Stomach (tissue), 9 donors: Measurements from ENCODE around the gene TMEM132C. TPM values are rescaled to one million over a fixed set of nuclear protein-coding genes. Genes with fewer than 3 reads are reported as not detected.

Experiments used
- DNase-seq, 2 donors: peaks; one replicate each; pipeline versions ENCODE4 v3.0.0 to v3.0.0-alpha.2; 2013 to 2019
- H3K27ac ChIP-seq, 5 donors: fragments of 200-600 bp in 4 of 5; sonication (generic) in 4 of 5; one replicate each; pipeline ENCODE4 v1.5.1; 2013 to 2019; ENCODE audit warnings: mild to moderate bottlenecking in 1 of 5, moderate library complexity in 1 of 5
- H3K27me3 ChIP-seq, 3 donors: fragments of 200-600 bp; sonication (generic); one replicate each; pipeline ENCODE4 v1.5.1; 2017 to 2019; ENCODE audit warnings: mixed run types in 1 of 3
- H3K36me3 ChIP-seq, 4 donors: fragments of 200-600 bp; sonication (generic); 1 replicate in 3 of 4; 2 replicates in 1 of 4; pipeline ENCODE4 v1.5.1; 2016 to 2019
- H3K4me1 ChIP-seq, 4 donors: fragments of 200-600 bp; sonication (generic); one replicate each; pipeline ENCODE4 v1.5.1; 2016 to 2019
- H3K4me3 ChIP-seq, 4 donors: fragments of 200-600 bp; sonication (generic) in 3 of 4; one replicate each; pipeline ENCODE4 v1.5.1; 2016 to 2019; ENCODE audit warnings: mild to moderate bottlenecking in 1 of 4
- H3K9me3 ChIP-seq, 4 donors: fragments of 200-600 bp; sonication (generic); one replicate each; pipeline ENCODE4 v1.5.1; 2016 to 2019
- CTCF ChIP-seq, 7 experiments: fragments of 450-650 bp in 4 of 7; fragments of 200-600 bp in 3 of 7; sonication (generic) in 3 of 7; IDR thresholded peaks; one replicate each; pipeline ENCODE4 v1.5.1; 2016 to 2019; ENCODE audit warnings: antibody characterized with exemption in 7 of 7, control low read depth in 2 of 7, mild to moderate bottlenecking in 1 of 7
- EP300 ChIP-seq: sonication (generic); formaldehyde crosslinking; IDR thresholded peaks from one replicate; pipeline ENCODE4 v1.6.1; 2017; ENCODE audit warnings: antibody characterized with exemption
- POLR2A ChIP-seq, 4 donors: fragments of 450-650 bp; IDR thresholded peaks; one replicate each; pipeline ENCODE4 v1.6.1; 2016; ENCODE audit warnings: antibody characterized with exemption in 4 of 4, control low read depth in 2 of 4, mild to moderate bottlenecking in 1 of 4, moderate library complexity in 1 of 4
- POLR2AphosphoS5 ChIP-seq, 3 donors: sonication (generic); formaldehyde crosslinking; IDR thresholded peaks; one replicate each; pipeline ENCODE4 v1.6.1; 2016; ENCODE audit warnings: antibody characterized with exemption in 3 of 3
- WGBS, 5 donors: extraction: QIAGEN DNeasy Blood & Tissue Kit in 3 of 5; methylation state at CpG; one replicate each; pipeline versions ENCODE4 v1.1.5 to v1.1.7; 2013 to 2018; 5-methylcytosine and 5-hydroxymethylcytosine counted together
- intact Hi-C: fragments of 100-400 bp; cut with DNase I; formaldehyde crosslinking; loops from one replicate; pipeline ENCODE4 v1.15.1; 2023; ENCODE audit warnings: low total_unique reads
- polyA plus RNA-seq, 3 donors: library from polyadenylated mRNA; stranded (reverse); fragments of 200-250 nt; gene quantifications; one replicate each; pipeline ENCODE4 v1.2.3, GENCODE V29; 2013
- total RNA-seq, 5 donors: library from RNA; depleted of rRNA; stranded (reverse); fragments of >200 nt; gene quantifications; one replicate each; pipeline versions ENCODE4 v1.1.0 to v1.2.3, GENCODE V29; 2014 to 2016
- donor health status: healthy with polysubstance abuse.
- donor health status: Bipolar disorder and iron deficiency.
- donor health status: healthy.

The TMEM132C gene
- total and polyA plus RNA-seq, 8 donors: under 0.01 to 12.8 (median 0.94) TPM

- H3K27me3 ChIP-seq: no peaks in the 10 kb centered on the region
- no peak for DNase-seq
- WGBS, 5 donors: 45 to 50% (median 48%) methylated on average over 20 of the region's 20 CpGs
- peaks cover 3 to 17% (median 11%) of the 10 kb centered on the region in 4 donors for H3K9me3 ChIP-seq
- intact Hi-C loops: no loop called here
- no peak overlapping the region for H3K4me3 ChIP-seq
- no peak overlapping the region for H3K27ac ChIP-seq
- TF ChIP-seq EP300: no peak
- no peak for TF ChIP-seq CTCF (IDR thresholded peaks at IDR 0.05)
- TF ChIP-seq POLR2A (IDR thresholded peaks at IDR 0.05): no peak
- TF ChIP-seq POLR2AphosphoS5 (IDR thresholded peaks at IDR 0.05): no peak
- no peaks in the 10 kb centered on the region for H3K36me3 ChIP-seq
- no peaks in the 10 kb centered on the region for H3K4me1 ChIP-seq
Measured at GRCh38 chr12:128323145-128323920, 56.4 kb downstream of the TMEM132C start.

- intact Hi-C loops: no loop called here
- H3K4me1 ChIP-seq: no peaks in the 10 kb centered on the region
- TF ChIP-seq POLR2AphosphoS5 (IDR thresholded peaks at IDR 0.05) (no peak), EP300 (no peak), CTCF (IDR thresholded peaks at IDR 0.05) (no peak), POLR2A (IDR thresholded peaks at IDR 0.05) (no peak)
- no peaks in the 10 kb centered on the region for H3K27me3 ChIP-seq
- no peak for DNase-seq
- H3K9me3 ChIP-seq: peaks cover 3 to 17% (median 11%) of the 10 kb centered on the region in 4 donors
- no peak overlapping the region for H3K4me3 ChIP-seq
- H3K36me3 ChIP-seq: no peaks in the 10 kb centered on the region
- no peak overlapping the region for H3K27ac ChIP-seq
- WGBS, 5 donors: 78 to 91% (median 83%) methylated on average over 9 to 12 of the region's 12 CpGs
Measured at GRCh38 chr12:128325646-128326045, 58.7 kb downstream of the TMEM132C start.

GRCh38 chr12:128326406-128326805, 59.4 kb downstream of the TMEM132C start:
- 54 to 69% (median 60%) methylated on average over 7 of the region's 7 CpGs for WGBS, 5 donors
- Histone ChIP-seq H3K4me1 (no peaks in the 10 kb centered on the region), H3K36me3 (no peaks in the 10 kb centered on the region), H3K27me3 (no peaks in the 10 kb centered on the region), H3K4me3 (no peak overlapping the region), H3K9me3 (peaks cover 3 to 17% (median 10%) of the 10 kb centered on the region in 4 donors), H3K27ac (no peak overlapping the region)
- TF ChIP-seq CTCF (IDR thresholded peaks at IDR 0.05): no peak
- no peak for TF ChIP-seq EP300
- TF ChIP-seq POLR2A (IDR thresholded peaks at IDR 0.05): no peak
- TF ChIP-seq POLR2AphosphoS5 (IDR thresholded peaks at IDR 0.05): no peak
- no peak for DNase-seq
- intact Hi-C loops: no loop called here

- H3K4me1 ChIP-seq: no peaks in the 10 kb centered on the region
- no peak for DNase-seq
- intact Hi-C loops: no loop called here
Measured at GRCh38 chr12:128328961-128329360, 62.0 kb downstream of the TMEM132C start.

More at GRCh38 chr12:128328961-128329360, 62.0 kb downstream of the TMEM132C start:
- WGBS, 5 donors: 84 to 88% (median 87%) methylated on average over 8 of the region's 8 CpGs
- H3K27ac ChIP-seq: no peak overlapping the region
- no peaks in the 10 kb centered on the region for H3K36me3 ChIP-seq
- H3K4me3 ChIP-seq: no peak overlapping the region
- H3K27me3 ChIP-seq: no peaks in the 10 kb centered on the region
- TF ChIP-seq POLR2A (IDR thresholded peaks at IDR 0.05) (no peak), POLR2AphosphoS5 (IDR thresholded peaks at IDR 0.05) (no peak), EP300 (no peak), CTCF (IDR thresholded peaks at IDR 0.05) (no peak)
- H3K9me3 ChIP-seq: peaks cover 0 to 5% (median under 1%) of the 10 kb centered on the region in 4 donors
